ENCODE measurements around the gene SDC3.

The SDC3 gene

DNA sequence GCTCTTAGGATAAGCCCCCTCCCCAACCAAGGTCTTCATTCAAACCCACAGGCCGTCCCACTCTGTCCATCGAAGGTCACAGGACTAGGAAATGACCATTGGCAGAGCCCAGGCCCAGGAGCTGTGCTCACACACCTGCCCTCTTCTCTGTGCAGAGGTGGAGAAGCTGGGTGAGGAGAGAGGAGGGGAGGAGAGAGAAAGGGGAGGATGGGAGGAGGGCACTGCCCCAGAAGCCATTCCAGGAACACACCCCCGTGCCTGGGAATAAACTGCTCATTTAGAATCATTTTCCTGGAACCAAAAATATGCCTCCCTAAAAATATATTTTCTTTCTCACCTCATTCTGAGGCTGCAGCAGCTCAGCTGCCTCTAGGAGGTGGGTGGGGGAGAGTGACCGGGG, 6.4 kb upstream of the SDC3 start:
- TF ChIP-seq, protein P1, sequence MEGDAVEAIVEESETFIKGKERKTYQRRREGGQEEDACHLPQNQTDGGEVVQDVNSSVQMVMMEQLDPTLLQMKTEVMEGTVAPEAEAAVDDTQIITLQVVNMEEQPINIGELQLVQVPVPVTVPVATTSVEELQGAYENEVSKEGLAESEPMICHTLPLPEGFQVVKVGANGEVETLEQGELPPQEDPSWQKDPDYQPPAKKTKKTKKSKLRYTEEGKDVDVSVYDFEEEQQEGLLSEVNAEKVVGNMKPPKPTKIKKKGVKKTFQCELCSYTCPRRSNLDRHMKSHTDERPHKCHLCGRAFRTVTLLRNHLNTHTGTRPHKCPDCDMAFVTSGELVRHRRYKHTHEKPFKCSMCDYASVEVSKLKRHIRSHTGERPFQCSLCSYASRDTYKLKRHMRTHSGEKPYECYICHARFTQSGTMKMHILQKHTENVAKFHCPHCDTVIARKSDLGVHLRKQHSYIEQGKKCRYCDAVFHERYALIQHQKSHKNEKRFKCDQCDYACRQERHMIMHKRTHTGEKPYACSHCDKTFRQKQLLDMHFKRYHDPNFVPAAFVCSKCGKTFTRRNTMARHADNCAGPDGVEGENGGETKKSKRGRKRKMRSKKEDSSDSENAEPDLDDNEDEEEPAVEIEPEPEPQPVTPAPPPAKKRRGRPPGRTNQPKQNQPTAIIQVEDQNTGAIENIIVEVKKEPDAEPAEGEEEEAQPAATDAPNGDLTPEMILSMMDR (IDR thresholded peaks at IDR 0.05; ENCODE audit: low read depth, low read length, missing control alignments) = no peak
- no peak for DNase-seq
- H3K36me3 ChIP-seq (replicated peaks) = no peaks in the 10 kb centered on the region
- H3K27ac ChIP-seq = no peak overlapping the region
- H3K4me3 ChIP-seq (ENCODE audit: low read depth, low read length) = no peak overlapping the region
- H3K27me3 ChIP-seq (replicated peaks) = no peaks in the 10 kb centered on the region
- in situ Hi-C loops (cut with HindIII; ENCODE audit: low pct_ligation_motif_present, low sequenced_read_pairs) = loop anchor here (5.0 kb wide), 1 partner anchor 113 kb away; no protein-coding TSS in a partner anchor

DNA sequence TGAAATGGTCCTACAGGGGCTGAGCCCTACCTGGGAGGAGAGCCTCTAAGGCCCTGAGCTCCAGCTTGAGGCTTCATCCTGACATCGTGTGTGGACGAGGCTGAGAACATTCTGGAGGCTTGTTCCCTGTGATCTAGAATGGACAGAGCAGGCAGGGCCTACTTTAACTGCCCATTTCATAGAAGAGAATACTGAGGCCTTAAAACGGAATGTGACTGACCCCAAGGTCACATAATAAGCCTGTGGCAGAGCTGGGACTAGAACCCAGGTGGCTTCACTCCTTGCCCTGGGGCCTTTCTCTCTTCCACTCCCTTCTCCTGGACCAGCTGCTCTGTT, 6.0 kb upstream of the SDC3 start:
- Histone ChIP-seq H3K27me3 (replicated peaks) (no peaks in the 10 kb centered on the region), H3K27ac (no peak overlapping the region), H3K36me3 (replicated peaks) (no peaks in the 10 kb centered on the region), H3K4me3 (ENCODE audit: low read depth, low read length) (no peak overlapping the region)
- TF ChIP-seq, protein P1 (IDR thresholded peaks at IDR 0.05; ENCODE audit: low read depth, low read length, missing control alignments) = no peak
- in situ Hi-C loops (cut with HindIII; ENCODE audit: low pct_ligation_motif_present, low sequenced_read_pairs) = loop anchor here (5.0 kb wide), 1 partner anchor 112 kb away; no protein-coding TSS in a partner anchor
- DNase-seq = no peak

DNA sequence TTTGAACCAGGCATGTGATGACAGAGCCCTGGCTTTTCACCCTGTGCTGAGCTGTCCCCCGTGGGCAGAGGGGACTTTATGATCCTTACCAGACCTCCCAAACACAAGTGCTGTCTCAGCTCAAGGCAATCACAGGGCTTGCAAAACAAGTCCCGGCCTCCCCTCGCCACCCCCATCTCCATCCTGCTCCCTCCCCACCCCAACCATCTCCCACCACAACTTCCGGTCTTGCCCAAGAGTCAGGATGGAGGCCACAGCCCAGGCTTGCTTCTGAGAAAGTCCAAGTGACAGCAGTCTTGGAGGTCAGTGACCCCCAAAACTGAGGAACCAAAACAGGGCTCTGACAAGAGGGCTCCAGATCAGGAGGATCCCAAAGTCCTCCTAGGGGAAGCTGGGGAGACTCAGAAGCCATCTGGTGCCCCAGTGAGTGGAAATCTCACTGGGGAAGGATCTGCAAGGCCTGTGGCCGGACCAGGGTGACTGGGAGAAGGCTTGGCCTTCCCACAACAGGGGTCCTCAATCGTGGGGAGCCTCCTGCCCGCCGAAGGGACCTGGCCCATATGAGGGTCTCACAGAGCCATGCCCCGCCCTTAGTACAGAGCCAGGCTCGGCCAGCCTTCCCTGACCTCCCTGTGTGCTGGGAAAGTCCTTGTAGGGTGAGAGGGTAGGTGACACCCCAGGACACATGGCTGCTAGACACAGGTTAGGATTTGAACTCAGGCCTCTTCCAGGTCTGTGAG, 4.5 kb upstream of the SDC3 start:
- DNase-seq = no peak
- Histone ChIP-seq H3K4me3 (ENCODE audit: low read depth, low read length) (no peak overlapping the region), H3K27me3 (replicated peaks) (no peaks in the 10 kb centered on the region), H3K36me3 (replicated peaks) (no peaks in the 10 kb centered on the region), H3K27ac (no peak overlapping the region)
- in situ Hi-C loops (cut with HindIII; ENCODE audit: low pct_ligation_motif_present, low sequenced_read_pairs) = loop anchor here (5.0 kb wide), 1 partner anchor 111 kb away; no protein-coding TSS in a partner anchor
- TF ChIP-seq, protein P1 (IDR thresholded peaks at IDR 0.05; ENCODE audit: low read depth, low read length, missing control alignments) = no peak

DNA sequence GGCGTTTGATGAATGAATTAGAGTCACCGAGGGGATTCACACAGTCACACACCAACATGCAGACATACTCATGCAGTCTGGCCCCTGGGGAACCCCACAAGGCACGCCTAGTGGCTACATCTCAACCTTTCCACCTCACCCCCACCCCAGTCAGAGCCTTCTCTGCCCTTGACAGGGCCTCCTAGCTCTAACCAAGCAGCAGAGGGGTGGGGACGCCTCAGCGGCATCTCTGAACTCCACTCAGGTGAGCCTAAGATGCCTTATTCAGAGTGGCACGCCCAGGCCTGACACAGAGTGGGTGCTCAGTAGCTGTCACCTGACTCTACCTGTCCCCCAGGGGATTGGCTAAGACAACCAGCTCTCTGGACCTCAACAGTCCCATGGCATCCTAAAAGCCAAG, 3.7 kb upstream of the SDC3 start:
- no peaks in the 10 kb centered on the region for H3K36me3 ChIP-seq (replicated peaks)
- no peaks in the 10 kb centered on the region for H3K27me3 ChIP-seq (replicated peaks)
- TF ChIP-seq, protein P1 (IDR thresholded peaks at IDR 0.05; ENCODE audit: low read depth, low read length, missing control alignments) = no peak
- no peak for DNase-seq
- in situ Hi-C loops (cut with HindIII; ENCODE audit: low pct_ligation_motif_present, low sequenced_read_pairs) = loop anchor here (5.0 kb wide), 1 partner anchor 110 kb away; no protein-coding TSS in a partner anchor
- H3K27ac ChIP-seq = no peak overlapping the region
- H3K4me3 ChIP-seq (ENCODE audit: low read depth, low read length) = no peak overlapping the region

DNA sequence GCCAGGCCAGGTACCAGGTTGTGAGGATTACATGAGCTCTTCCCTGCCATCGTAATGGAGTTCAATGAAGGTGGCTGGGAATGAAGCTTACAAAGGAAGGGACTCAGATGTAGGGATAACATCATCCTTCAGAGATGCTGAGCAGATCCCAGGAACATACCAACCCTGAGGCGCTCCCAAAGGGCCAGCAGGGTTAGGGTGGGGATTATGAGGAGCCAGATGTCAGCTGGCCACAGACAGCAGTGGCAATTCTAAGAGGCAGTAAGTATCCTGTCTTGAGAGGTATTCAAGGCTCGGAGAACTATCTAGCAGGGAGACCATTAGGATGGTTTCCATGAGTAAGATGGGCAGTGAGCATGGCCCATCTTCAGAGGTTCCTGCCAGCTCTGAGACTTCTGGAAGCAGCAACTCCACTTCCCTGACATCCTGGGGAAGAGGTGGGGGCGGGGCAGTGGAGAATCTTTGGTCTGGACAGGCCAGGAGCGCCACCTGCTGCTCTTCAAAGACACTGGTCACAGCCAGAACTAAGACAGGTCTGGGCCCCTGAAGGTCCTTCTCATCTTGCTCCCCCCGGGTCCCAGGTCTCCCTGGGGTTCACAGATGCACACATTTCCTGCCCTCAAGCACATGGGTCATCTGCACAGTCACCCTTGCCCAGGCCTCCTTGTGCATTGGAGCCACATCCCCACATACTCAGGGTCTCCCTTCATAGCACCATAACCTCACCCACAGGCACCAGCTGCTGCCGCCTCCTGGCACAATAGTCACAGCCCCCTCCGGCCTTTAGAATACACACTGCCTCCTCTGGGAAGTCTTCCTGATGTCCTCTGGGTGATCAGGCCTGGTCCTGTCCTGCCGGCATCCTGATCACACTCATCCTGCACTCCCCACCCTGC, 2.7 kb upstream of the SDC3 start:
- Histone ChIP-seq H3K27ac (no peak overlapping the region), H3K36me3 (replicated peaks) (no peaks in the 10 kb centered on the region), H3K27me3 (replicated peaks) (no peaks in the 10 kb centered on the region), H3K4me3 (ENCODE audit: low read depth, low read length) (no peak overlapping the region)
- in situ Hi-C loops (cut with HindIII; ENCODE audit: low pct_ligation_motif_present, low sequenced_read_pairs) = loop anchor here (5.0 kb wide), 1 partner anchor 109 kb away; no protein-coding TSS in a partner anchor
- TF ChIP-seq, protein P1 (IDR thresholded peaks at IDR 0.05; ENCODE audit: low read depth, low read length, missing control alignments) = peak; percentile 90
- peak; percentile 71 for DNase-seq

Data from brain microvascular endothelial cell (primary cell).